Muscle of back (tissue), 11 donors: ENCODE data around the gene MTFR1L. TPM values are rescaled to one million over a fixed set of nuclear protein-coding genes. Genes with fewer than 3 reads are reported as not detected.
A peak's percentile ranks its signal among the peaks of the same experiment; 100 is the strongest.

ENCODE experiments used
- DNase-seq, 3 donors: peaks; one replicate each; pipeline versions ENCODE4 v3.0.0 to v3.0.0-alpha.2; 2013
- polyA plus RNA-seq, 10 donors: library from polyadenylated mRNA; unstranded; fragments of 120-200 nt; gene quantifications; one replicate each; pipeline ENCODE4 v1.2.1, GENCODE V29; 2013; ENCODE audit not compliant: insufficient read length in 10 of 10

Gene MTFR1L
- polyA plus RNA-seq, 10 donors, result 53.2 to 73.6 (median 65.9) TPM

DNA sequence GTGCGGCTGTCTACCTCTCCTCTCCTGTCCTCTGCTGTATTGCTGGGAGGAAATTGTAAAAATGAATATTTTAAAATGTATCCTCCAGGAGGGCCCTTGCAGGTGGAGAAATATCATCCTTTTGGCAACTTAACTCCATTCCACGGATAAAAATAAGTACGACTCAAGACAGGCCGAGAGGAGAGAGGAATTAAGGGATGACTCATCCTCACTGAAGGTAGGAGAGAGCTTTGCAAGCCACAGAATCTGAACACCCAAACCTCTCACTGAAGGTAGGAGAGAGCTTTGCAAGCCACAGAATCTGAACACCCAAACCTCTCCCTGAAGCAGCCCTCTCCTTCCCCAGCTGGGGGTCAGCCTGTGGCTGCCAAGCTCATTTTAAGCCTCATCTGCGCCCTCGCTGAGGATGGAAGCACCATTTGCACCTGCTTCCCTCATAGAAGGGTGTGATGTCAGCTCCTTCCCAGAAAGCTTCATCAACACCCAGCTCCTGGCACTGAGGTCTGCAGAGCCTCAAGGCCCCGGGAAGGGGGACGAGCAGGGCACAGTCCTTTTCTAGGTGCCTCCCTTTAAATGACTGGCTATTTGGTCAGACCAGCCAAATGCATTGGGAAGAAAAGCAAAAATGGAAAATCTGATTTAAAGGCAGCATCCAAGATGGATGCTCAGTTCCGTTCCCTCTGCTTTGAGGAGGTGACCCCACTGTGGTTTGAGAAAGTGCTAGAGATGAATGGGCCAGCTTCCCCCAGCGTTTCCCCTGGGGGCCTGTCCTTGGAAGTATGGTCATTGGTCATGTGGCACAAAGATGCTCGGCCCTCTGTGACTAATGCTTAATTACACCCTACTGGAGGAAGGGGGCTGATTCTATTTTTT, 32.6 kb upstream of the MTFR1L start:
- no peak for DNase-seq

DNA sequence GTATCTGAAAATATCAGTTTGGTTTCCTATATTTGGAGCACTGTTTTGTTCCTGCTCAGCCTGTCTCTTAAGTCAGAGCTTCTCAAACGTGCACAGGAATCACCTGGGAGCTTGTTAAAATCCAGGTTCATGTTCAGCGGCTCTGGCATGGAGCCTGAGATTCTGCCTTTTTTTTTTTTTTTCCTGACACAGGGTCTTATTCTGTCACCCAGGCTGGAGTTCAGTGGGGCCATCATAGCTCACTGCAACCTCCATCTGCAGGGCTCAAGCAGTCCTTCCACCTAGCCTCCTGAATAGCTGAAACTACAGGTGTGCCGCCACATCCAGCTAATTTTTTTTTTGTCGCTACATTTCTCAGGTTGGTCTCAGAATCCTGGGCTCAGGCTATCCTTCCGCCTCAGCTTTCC, 32.0 kb upstream of the MTFR1L start:
- DNase-seq, result no peak

DNA sequence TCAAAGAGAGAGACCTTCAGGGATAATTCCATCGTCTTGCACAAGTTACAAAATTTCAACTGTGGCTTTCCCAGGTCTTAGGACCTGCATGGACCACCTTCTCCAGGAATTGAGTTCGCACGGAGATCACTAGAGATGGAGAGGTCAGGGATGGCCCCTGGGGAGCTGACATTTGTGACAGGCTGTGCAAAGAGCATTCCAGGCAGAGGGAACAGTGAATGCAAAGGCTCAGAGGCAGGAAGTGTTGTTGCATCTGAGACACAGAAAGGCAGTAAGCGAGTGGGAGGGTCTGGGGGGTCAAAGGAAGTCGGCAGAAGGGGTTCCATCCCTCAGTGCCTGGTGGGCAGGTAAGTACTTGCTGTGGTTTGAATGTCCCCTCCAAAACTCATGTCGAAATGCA, 29.3 kb upstream of the MTFR1L start:
- no peak for DNase-seq

DNA sequence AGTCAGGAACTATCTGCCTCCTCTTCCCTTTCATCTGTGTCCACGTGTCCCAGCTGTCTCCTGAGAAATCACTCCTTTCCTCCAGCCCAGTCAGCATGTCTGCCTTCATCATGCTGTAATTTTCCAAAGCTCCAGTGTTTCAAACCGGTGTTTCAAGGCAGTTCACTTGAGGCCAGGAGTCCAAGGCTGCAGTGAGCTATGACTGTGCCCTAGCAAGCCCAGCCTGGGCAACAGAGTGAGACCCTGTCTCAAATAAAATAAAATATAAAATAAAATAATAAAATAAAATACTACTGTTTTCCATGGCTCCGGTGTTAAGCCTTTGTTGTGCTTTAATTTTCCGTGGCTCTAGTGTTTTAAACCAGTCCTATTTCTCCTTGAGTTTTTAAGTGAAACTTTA, 27.6 kb upstream of the MTFR1L start:
- DNase-seq, result no peak

DNA sequence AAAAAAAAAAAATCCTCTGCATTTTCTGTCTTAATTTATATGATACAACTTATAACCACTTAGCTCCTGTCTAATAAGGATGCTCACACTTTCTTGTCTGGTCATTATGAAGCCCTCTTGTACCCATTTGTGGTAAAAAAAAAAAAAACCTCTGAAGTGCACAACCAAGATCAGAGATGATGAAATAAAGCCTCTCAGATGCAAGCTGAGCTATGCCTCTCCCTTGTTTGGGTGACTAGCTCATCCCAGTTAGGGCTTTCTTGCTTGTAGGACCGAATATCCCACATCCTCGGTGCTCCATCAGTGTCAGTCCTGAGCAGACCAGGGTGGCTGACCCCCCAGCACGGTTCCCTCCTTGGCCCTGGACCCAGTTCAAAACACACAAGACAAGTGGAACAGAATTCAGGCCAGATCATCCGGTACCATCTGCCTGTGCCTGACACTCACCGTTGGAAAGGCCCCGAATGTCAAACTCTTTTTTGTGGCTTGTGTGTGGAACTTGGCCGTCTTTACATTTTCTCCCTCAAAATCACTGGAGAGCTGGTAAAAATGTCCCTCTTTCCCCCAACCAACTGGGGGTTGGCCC, 26.1 kb upstream of the MTFR1L start:
- DNase-seq, result no peak

DNA sequence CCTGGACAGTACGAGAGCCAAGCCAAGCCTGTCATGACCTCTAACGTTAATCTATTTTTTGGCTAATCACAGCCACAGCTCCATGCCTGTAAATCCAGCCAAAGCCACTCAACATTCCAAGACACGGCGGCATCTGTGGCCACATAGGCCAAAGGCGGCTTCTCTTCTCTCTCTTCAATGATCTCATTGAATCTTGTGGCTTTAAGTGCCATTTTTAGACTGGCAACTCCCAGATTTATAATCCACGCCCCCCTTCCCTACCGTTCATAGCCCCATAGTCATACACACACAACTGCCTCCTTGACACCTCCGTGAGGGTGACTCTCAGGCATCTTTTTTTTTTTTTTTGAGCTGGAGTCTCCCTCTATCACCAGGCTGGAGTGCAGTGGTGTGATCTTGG, 25.4 kb upstream of the MTFR1L start:
- no peak for DNase-seq

DNA sequence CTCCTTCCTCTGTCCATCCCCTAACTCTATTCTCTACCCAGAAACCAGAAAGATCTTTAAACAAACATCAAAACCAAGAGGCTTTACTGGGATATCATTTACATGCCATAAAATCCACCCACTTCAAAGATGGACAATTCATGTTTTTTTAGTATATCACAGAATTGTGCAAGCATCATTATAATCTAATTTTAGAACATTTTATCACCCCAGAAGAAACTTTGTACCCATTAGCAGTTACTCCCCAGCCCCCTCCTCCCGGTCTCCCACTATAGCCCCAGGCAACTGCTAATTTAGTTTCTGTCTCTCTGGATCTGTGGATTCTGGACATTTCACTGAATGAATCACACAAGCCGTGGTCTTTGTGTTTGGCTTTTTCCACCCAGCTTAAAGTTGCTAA, 24.5 kb upstream of the MTFR1L start:
- no peak for DNase-seq

DNA sequence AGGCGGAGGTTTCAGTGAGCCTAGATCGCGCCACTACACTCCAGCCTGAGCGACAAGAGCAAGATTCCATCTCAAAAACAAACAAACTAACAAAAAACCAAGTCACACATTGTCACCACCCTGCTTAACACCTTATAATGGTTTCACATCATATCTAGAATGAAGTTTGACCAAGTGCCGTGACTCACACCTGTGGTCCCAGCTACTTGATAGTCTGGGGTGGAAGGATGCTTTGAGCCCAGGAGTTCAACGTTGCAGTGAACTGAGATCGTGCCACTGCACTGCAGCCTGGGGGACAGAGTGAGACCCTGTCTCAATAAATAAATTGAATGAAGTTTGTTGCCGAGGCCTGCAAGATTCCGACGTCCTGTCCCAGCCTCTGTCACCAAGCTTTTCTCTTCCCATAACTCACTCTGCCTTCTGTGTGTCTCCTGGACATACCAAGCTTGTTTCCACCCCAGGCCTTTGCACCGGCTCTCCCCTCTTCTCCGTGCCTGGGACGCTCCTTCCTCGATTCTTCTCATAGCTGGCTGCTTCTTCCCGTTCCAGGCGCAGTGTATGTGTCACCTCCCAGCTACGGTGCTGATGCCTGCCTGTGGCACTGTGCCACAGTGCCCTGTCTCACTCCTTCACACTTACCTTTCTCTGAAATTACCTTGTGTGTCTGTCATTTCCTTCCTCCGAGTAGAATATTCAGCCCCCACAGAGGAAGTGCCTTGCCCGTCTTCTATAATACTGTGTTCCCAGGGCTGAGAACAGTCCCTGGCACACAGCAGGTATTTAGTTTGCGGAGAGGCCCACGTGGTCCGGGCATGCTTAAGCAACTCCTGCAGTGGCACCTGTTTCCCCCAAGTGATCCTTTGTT, 23.6 kb upstream of the MTFR1L start:
- no peak for DNase-seq

DNA sequence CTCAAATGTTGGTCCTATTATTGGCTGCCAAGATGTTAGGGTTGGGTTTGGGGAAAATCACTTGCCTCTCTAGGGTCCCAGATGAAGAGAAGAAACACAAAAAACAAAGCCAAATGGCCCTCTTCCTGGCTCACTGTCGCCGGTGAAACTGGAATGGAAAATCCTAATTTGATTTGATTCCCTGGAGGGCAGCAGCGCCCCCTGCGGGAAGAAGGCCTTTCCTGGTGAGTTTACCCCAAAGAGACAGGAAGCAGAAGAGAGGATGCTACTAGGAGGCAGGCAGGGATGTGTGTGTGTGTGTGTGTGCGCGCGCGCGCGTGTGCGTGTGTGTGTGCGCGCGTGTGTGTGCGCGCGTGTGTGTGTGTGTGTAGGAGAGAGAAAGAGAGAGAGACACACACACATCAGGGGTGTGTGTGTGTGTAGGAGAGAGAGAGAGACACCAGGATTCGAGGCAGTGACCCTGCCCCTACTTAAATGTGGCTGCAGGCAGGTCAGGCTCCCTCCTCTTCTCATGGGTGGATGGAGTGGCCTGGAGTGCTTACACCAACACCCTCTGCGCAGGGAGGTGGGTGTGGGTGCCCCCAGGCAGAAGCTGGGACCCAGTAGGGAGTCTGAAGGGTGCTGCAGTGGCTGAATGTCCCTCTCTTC, 22.8 kb upstream of the MTFR1L start:
- DNase-seq, result peak; percentile 56 to 83 (median 72)

DNA sequence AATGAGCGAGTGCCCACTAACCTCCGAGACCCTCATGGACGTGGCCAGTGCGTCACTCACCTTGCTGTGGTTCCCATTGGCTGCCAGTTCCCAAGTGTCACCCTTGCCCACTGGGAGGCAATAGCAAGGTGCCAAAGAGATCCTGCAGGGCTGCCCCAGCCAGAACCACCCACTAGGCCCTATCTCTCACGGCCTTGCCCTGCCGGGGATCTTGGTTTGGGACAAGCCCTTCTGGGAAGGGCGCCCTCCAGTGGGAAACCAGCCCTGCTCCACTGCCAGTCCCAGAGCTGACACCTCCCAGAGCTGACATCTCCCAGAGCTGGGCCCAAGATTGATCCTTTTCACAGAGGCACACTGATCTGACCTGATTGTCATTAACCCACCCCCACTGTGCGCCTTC, 21.8 kb upstream of the MTFR1L start:
- no peak for DNase-seq

DNA sequence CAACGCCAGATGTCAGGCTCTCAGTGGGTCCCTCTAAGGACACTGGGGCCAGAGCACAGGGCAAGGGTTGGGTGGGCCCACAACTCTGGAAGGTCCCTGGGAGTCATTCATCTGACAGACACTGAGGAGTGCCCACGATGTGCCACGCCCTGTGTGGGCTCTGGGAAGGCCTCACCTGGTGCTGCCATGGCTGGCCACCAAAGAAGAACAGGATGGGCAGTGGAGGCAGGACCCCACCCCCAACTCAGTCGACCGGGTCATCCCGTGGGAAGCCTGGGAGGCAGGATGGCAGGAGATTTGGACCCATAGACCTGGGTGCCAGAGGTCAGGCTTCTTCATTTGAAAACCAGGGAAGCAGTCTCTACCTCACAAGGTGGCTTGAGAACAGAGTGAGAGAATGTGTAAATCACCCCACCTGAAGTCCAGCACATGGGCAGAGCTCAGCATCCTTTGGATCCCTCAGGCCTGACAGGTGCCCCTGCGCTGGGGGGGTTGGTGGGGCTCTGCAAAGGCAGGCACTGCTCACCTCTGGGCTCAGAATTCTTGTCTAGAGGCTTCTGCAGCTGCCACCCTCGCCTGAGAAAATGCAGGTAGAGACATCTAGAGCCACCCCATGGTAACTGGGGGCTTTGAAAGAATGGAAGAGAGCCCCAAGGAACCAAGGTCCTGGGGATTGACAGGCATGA, 20.9 kb upstream of the MTFR1L start:
- no peak for DNase-seq

DNA sequence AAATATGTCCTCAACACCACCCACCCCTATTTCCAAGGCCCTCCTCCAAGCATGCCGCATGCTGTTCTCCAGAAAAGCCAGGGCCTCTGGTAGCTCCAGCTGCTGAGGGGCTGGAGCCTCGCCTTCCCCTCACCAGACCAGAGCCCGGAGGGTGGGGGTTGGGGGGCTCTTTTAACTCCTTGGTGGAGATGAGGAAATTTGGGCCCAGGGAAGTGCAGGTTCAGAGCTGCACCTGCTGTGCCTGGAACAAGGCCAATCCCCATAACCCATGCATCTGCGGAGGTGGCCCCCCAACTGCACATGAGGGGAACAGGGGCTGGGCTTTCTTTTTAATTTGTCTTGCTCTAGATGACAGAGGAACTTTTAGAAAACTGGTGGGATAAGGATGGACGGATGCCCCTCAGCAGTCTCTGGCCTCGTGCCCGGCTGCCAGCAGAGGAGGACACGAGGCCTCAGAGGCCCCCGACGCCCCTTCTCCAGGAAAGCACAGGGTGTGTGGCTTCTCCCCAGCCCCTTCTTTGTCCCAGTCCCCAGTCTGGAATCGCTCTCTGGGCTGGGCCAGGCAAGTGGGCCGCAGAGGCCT, 20.3 kb upstream of the MTFR1L start:
- DNase-seq, result no peak

DNA sequence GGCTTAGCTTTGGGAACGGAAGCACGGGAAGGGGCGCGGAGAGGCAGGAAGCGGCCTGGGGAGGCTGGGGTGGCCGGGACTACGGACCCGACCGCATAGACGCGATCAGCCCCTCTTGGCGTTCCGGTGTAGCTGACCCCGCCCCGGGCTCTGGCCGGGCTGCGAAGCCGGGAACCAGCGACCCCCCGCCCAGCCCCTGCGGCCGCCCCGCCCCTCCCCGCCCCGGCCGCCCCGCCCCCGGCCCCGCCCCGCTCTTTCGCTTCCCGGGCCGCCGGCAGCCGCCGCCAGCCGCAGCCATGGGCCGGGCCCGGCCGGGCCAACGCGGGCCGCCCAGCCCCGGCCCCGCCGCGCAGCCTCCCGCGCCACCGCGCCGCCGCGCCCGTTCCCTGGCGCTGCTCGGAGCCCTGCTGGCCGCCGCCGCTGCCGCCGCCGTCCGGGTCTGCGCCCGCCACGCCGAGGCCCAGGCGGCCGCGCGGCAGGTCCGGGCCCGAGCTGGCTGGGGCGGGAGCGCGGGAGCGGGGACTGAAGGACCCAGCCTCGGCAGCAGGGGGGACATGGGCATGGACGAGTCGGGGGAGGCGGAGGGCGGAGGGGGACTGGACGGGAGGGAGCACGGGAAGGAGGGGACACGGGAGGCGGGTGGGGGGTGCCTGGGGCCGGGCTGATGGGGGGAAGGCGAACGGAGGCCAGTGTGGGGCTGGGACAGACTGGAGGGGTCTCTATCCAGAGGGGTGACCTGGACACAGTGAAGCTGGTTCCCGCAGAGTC, 19.6 kb upstream of the MTFR1L start, which contains the start of gene SELENON:
TSS of gene SELENON (plus strand) at position 259 of the 768 bp plus-strand sequence. CDS start at position 297, 38 bp downstream.
- DNase-seq, result peak in 2 of 3 donors; percentile 75 to 88

DNA sequence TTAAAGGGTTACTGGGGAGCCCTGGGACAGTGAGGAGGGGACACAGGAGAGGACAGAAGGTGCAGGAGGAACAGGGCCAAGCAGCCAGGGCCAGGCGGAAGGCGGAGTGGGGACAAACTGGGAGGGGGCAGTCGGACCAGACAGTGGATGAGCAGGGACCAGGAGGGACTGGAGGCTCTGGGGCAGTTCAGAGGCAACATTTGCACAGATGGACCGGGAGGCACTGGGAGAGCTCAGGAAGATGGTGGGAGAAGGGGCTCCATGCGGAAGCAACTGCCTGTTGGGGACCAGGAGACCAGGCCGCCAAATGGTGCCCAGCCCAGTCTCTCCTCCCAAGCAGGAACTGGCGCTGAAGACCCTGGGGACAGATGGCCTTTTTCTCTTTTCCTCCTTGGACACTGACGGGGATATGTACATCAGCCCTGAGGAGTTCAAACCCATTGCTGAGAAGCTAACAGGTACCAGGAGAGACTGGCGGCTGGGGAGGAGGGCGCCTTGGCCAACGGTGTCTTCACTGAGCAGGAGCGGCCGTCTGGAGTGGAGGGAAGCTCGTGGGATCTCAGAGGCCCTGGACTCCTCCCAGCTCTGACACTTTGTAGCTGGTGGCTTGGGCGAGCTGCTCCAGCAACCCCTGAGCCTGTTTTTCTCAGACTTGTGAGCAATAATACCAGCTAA, 18.9 kb upstream of the MTFR1L start:
- DNase-seq, result no peak

DNA sequence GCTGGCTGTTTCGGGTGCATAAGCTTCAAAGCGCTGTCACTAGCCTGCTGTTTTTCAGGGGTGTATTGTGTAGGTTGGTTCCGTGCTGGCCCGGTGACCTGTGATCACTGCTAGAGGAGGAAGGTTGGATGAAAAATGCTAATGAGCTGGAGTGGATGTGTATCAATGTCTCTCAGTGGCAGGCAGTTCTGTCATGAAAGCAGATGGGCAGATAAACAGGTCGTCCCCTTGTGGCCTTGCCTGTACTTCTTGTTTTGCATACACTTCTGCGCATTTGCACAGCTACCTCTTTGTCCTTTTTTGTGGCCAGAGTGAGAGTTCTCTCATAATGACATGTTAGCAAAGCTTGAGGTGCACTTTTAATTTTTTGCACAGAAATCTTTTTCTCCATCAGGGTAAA, 16.8 kb upstream of the MTFR1L start:
- no peak for DNase-seq

DNA sequence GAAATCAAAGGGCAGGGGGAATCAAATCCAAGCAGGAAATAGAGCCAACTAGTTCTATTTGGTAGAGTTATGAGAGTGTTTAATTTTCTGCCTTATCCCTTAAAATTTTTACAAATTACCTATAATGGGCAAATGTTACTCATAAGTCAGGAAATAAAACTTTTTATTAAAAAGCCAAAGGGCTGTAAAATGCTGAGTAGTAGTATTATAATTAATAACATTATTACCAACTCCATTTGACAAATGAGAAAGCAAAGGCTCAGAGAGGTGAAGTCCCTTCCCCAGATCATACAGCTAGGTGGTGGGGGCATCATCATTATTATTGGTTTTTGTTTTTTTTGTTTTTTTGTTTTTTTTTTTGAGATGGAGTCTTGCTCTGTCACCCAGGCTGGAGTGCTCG, 16.4 kb upstream of the MTFR1L start:
- DNase-seq, result no peak

DNA sequence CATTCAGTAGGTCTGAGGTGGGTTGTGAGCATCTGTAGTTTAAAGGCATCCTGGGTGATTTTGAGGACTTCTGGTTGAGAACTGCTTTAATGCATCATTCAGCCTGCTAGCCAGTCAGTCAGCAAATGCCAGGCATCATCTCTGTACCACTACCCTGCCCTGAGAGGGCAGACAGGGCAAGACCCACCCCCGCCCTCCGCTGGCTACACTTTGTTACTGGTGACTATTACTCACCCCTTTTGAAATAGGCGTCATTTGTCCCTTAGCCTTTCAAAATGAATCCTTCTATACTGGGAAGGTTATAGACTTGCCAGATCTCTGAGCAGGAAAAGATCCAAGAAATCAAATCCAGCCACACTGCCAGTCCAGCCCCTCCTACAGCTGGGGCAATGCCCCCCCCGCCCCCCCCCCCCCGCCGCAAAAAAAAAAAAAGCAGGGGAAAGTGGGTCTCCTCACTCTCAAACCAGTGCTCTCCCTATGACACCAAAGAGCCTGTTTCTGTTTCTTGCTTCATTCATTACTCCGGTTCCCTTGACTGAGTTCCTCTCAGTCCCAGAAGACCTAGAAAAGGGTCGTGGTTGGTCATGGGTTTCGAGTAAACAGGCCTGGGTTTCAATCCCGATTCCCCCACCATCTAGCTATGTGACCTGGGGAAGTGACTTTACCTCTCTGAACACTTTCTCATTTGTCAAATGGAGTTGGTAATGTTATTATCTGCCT, 15.3 kb upstream of the MTFR1L start:
- no peak for DNase-seq

DNA sequence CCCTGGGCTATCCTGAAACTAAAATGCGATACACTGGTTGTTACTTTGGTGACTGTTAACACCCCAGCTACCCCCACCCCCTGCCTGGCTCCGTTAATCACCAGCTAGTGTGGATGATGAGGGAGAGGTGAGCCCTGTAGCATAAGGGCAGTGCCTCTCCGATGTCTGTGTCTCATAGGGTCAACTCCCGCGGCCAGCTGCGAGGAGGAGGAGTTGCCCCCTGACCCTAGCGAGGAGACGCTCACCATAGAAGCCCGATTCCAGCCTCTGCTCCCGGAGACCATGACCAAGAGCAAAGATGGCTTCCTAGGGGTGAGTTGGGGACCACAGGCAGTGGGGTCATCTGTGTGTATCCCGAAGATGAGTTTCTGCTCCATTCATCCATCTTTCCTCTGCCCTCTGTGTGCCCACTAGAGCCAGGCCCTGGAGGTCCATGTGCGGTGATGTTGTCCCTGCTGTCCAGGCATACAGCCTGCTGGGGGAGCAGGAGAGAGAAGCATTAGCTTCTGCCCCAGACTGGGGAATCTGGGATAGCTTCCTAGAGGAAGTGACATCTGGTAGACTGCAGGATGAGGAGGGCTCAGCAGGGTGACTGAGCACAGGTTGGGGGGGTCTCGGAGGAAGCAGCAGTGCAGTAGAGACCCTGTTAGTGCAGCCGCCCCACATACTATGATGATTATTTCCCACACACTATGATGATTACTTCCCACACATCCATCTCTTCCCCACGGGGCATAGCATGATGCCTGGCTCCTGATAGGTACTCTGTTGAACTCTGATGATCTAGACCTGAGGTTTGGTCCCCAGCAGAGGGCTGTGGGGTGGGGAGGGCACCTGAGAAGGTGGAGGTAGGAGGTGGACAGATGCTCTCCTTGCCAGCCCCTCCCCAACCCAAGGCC, 14.5 kb upstream of the MTFR1L start:
- DNase-seq, result no peak
